ENCODE data around the gene PPP6R2. TPM values are rescaled to one million over a fixed set of nuclear protein-coding genes. Genes with fewer than 3 reads are reported as not detected.

The PPP6R2 gene
- total RNA-seq, 1 experiment from 2014 or later: 42.6 TPM

- WGBS (ENCODE audit: extremely low coverage, insufficient read length, low lambda C conversion rate): no CpG with 5 or more reads among the region's 12 CpGs
These were observed 82.2 kb downstream of the PPP6R2 start for GRCh38 chr22:50425179-50425916.

More at GRCh38 chr22:50425179-50425916, 82.2 kb downstream of the PPP6R2 start:
- Histone ChIP-seq H2BK20ac (ENCODE audit: low read depth, low read length, poor library complexity, severe bottlenecking) (no peak overlapping the region), H2BK5ac (ENCODE audit: insufficient read length, low read length) (no peak overlapping the region), H3K4me1 (ENCODE audit: insufficient read depth, low read length) (no peaks in the 10 kb centered on the region), H3K79me1 (ENCODE audit: insufficient read depth, low read depth, low read length, poor library complexity, severe bottlenecking) (no peaks in the 10 kb centered on the region), H3K4me2 (ENCODE audit: insufficient read depth, insufficient read length, low read length) (no peak overlapping the region), H3K27me3 (ENCODE audit: insufficient read depth, low read length) (no peaks in the 10 kb centered on the region), H3T11ph (ENCODE audit: low read length) (no peak overlapping the region), H2BK12ac (ENCODE audit: insufficient read length, low read depth, low read length) (no peak overlapping the region), H4K5ac (ENCODE audit: insufficient read length, low read depth, low read length) (no peak overlapping the region), H2AFZ (ENCODE audit: low read length) (no peak overlapping the region), H3K18ac (ENCODE audit: insufficient read length, low read depth, low read length) (no peak overlapping the region), H3K79me2 (ENCODE audit: insufficient read depth, low read length) (no peaks in the 10 kb centered on the region), H3K27ac (ENCODE audit: insufficient read length, low read depth, low read length) (no peak overlapping the region), H4K8ac (replicated peaks; ENCODE audit: insufficient read length, low read depth, low read length) (no peak overlapping the region), H3K9ac (ENCODE audit: extremely low read depth, insufficient read length, low read length) (no peak overlapping the region), H2AK5ac (ENCODE audit: insufficient read length, low read length) (no peak overlapping the region), H3K23ac (ENCODE audit: insufficient read length, low read depth, low read length) (no peak overlapping the region), H2BK15ac (ENCODE audit: low read depth, low read length) (no peak overlapping the region), H3K23me2 (ENCODE audit: insufficient read length, low read depth, low read length, poor library complexity, severe bottlenecking) (no peaks in the 10 kb centered on the region), H3K14ac (ENCODE audit: insufficient read depth, low read length) (no peak overlapping the region), H2BK120ac (ENCODE audit: low read depth, low read length, poor library complexity, severe bottlenecking) (no peak overlapping the region), H3K4ac (ENCODE audit: low read depth, low read length) (no peak overlapping the region), H4K20me1 (ENCODE audit: control insufficient read depth, insufficient read depth, insufficient read length) (no peaks in the 10 kb centered on the region), H3K9me3 (ENCODE audit: control insufficient read depth, low read depth, low read length) (no peaks in the 10 kb centered on the region), H4K91ac (ENCODE audit: insufficient read length, low read depth, low read length) (no peak overlapping the region), H3K56ac (ENCODE audit: insufficient read length, low read depth, low read length) (no peak overlapping the region)
- no peak for TF ChIP-seq CTCF (conservative IDR thresholded peaks at IDR 0.05)
- H3K9me3 Mint-ChIP-seq: peaks cover 0 to 2% of the 10 kb centered on the region in 2 experiments; a peak in 1 of 5 replicates
- no peaks in the 10 kb centered on the region for H3K4me1 Mint-ChIP-seq
- no peak for DNase-seq
- H3K27me3 Mint-ChIP-seq (ENCODE audit: low read depth): no peaks in the 10 kb centered on the region
- peak overlapping the region in 1 of 3 experiments; percentile 7; a peak in 1 of 7 replicates for H3K27ac Mint-ChIP-seq
- peaks cover 27 to 75% (median 74%) of the 10 kb centered on the region in 3 experiments; a peak in 6 of 7 replicates for H3K36me3 Mint-ChIP-seq (ENCODE audit: insufficient read depth in 1 of 3, low read depth in 3 of 3)
- no peak overlapping the region for H3K4me3 Mint-ChIP-seq

Measured in H9 (cell line).